ENCODE data around the gene TRAF3IP1. TPM values are rescaled to one million over a fixed set of nuclear protein-coding genes. Genes with fewer than 3 reads are reported as not detected.

TRAF3IP1 gene
- total and polyA plus RNA-seq, 2 of the 13 experiments (the other 11 are each of a cell fraction or from before 2014, with no cell fraction given): 4.1 to 12.9 TPM

GRCh38 chr2:238425979-238426567, 105.8 kb downstream of the TRAF3IP1 start:
- Histone ChIP-seq H3K4me1 (ENCODE audit: insufficient read depth, low read length) (peaks cover 42% of the 10 kb centered on the region), H4K20me1 (ENCODE audit: insufficient read depth, low read length) (peaks cover 16% of the 10 kb centered on the region), H3K9ac (ENCODE audit: insufficient read depth, low read depth, low read length) (peak overlapping the region; percentile 95), H3K79me2 (ENCODE audit: insufficient read depth, low read length) (peaks cover 40% of the 10 kb centered on the region), H3K4me3 (replicated peaks in 1 of 3; ENCODE audit: insufficient read depth in 1 of 3, low read depth in 2 of 3, low read length in 3 of 3) (peak overlapping the region; percentile 84 to 94 (median 92)), H3K27ac (ENCODE audit: extremely low read length, insufficient read depth, low read length) (peak overlapping the region; percentile 87), H3K27me3 (ENCODE audit: control insufficient read depth in 1 of 2, insufficient read depth in 2 of 2, low read length in 2 of 2) (no peaks in the 10 kb centered on the region; a peak in 1 of 5 replicates), H3K4me2 (ENCODE audit: low read depth, low read length) (peak overlapping the region; percentile 84), H3K9me3 (ENCODE audit: low read length) (no peaks in the 10 kb centered on the region), H2AFZ (ENCODE audit: low read length) (no peak overlapping the region), H3K36me3 (replicated peaks in 1 of 2; ENCODE audit: control insufficient read depth in 1 of 2, insufficient read depth in 2 of 2, low read length in 2 of 2) (peaks cover 5 to 11% of the 10 kb centered on the region in 2 experiments; a peak in 4 of 5 replicates)
- 2% methylated on average over 15 of the region's 24 CpGs for WGBS (ENCODE audit: low lambda C conversion rate)
- intact Hi-C loops (cut with micrococcal nuclease; ENCODE audit: unreplicated experiment) (no loop called here), in situ Hi-C loops (cut with HindIII; ENCODE audit: extremely low pct_ligation_motif_present, low pct_unique_long_range_greater_than_20kb) (no loop called here)
- CTCF ChIA-PET (ENCODE audit: low intra/inter-chr PET ratio, low total read pairs): interaction anchor here (1.3 kb wide), 1 partner anchor 55 kb away, joined by 3 read pairs; no protein-coding TSS in a partner anchor
- no peak for FAIRE-seq
- DNase-seq (ENCODE audit: low spot score): peak; percentile 57
- POLR2A ChIA-PET: no interaction called here
- TSS peak; percentile 99 for BruUV-seq (replicated peaks)
- ATAC-seq: peak; percentile 54
- TF ChIP-seq TIGD3 (CRISPR knock-in tag; IDR thresholded peaks at IDR 0.05; ENCODE audit: borderline replicate concordance): no peak; the same call in 1 of the 2 replicates
- TF ChIP-seq ZNF670 (CRISPR knock-in tag; IDR thresholded peaks at IDR 0.05; ENCODE audit: borderline replicate concordance): 0 out of 2 replicates have a peak, but pooled peaks have one; percentile 91
- TF ChIP-seq KLF11 (CRISPR knock-in tag; IDR thresholded peaks at IDR 0.05): 0 out of 2 replicates have a peak, but pooled peaks have one; percentile 10
- TF ChIP-seq HNRNPL (IDR thresholded peaks at IDR 0.05; ENCODE audit: low read depth, low read length): peak; percentile 89; the same call in 1 of the 2 replicates
- 0 out of 2 replicates have a peak, but pooled peaks have one; percentile 69 for TF ChIP-seq CHCHD3 (CRISPR knock-in tag; IDR thresholded peaks at IDR 0.05)
- TF ChIP-seq, protein P1, sequence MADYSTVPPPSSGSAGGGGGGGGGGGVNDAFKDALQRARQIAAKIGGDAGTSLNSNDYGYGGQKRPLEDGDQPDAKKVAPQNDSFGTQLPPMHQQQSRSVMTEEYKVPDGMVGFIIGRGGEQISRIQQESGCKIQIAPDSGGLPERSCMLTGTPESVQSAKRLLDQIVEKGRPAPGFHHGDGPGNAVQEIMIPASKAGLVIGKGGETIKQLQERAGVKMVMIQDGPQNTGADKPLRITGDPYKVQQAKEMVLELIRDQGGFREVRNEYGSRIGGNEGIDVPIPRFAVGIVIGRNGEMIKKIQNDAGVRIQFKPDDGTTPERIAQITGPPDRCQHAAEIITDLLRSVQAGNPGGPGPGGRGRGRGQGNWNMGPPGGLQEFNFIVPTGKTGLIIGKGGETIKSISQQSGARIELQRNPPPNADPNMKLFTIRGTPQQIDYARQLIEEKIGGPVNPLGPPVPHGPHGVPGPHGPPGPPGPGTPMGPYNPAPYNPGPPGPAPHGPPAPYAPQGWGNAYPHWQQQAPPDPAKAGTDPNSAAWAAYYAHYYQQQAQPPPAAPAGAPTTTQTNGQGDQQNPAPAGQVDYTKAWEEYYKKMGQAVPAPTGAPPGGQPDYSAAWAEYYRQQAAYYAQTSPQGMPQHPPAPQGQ (CRISPR knock-in tag; IDR thresholded peaks at IDR 0.05; ENCODE audit: borderline replicate concordance): peak; percentile 55; the same call in 1 of the 2 replicates
- TF ChIP-seq RNF2 (conservative IDR thresholded peaks at IDR 0.05; ENCODE audit: low read depth): no peak
- peak; percentile 20; the same call in 1 of the 2 replicates for TF ChIP-seq NFKBIZ (CRISPR knock-in tag; IDR thresholded peaks at IDR 0.05)
- TF ChIP-seq ZBTB7A (CRISPR knock-in tag; IDR thresholded peaks at IDR 0.05): peak; percentile 47; the same call in 1 of the 2 replicates
- no peak for TF ChIP-seq MTA1 (CRISPR knock-in tag; IDR thresholded peaks at IDR 0.05; ENCODE audit: borderline replicate concordance)
- 0 out of 2 replicates have a peak, but pooled peaks have one; percentile 6 for TF ChIP-seq ZNF572 (CRISPR knock-in tag; IDR thresholded peaks at IDR 0.05)
- TF ChIP-seq, protein P2, sequence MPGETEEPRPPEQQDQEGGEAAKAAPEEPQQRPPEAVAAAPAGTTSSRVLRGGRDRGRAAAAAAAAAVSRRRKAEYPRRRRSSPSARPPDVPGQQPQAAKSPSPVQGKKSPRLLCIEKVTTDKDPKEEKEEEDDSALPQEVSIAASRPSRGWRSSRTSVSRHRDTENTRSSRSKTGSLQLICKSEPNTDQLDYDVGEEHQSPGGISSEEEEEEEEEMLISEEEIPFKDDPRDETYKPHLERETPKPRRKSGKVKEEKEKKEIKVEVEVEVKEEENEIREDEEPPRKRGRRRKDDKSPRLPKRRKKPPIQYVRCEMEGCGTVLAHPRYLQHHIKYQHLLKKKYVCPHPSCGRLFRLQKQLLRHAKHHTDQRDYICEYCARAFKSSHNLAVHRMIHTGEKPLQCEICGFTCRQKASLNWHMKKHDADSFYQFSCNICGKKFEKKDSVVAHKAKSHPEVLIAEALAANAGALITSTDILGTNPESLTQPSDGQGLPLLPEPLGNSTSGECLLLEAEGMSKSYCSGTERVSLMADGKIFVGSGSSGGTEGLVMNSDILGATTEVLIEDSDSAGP (CRISPR knock-in tag; IDR thresholded peaks at IDR 0.05; ENCODE audit: borderline replicate concordance): 0 out of 2 replicates have a peak, but pooled peaks have one; percentile 75
- TF ChIP-seq MIXL1 (CRISPR knock-in tag; IDR thresholded peaks at IDR 0.05): no peak
- TF ChIP-seq PRMT3 (CRISPR knock-in tag; IDR thresholded peaks at IDR 0.05; ENCODE audit: borderline replicate concordance, low read depth): 0 out of 2 replicates have a peak, but pooled peaks have one; percentile 77
- TF ChIP-seq ZBTB20 (CRISPR knock-in tag; IDR thresholded peaks at IDR 0.05; ENCODE audit: borderline replicate concordance, low read depth): 0 out of 2 replicates have a peak, but pooled peaks have one; percentile 13
- TF ChIP-seq PTBP1 (IDR thresholded peaks at IDR 0.05; ENCODE audit: low read depth, low read length, poor library complexity, severe bottlenecking): peak; percentile 56
- TF ChIP-seq KDM2A (CRISPR knock-in tag; IDR thresholded peaks at IDR 0.05; ENCODE audit: borderline replicate concordance, low read depth): peak; percentile 14
- peak; percentile 70 for TF ChIP-seq TEAD3 (CRISPR knock-in tag; optimal IDR thresholded peaks at IDR 0.05; ENCODE audit: borderline replicate concordance)
- TF ChIP-seq GABPA (IDR thresholded peaks at IDR 0.05; ENCODE audit: low read depth, low read length): 0 out of 2 replicates have a peak, but pooled peaks have one; percentile 12
- TF ChIP-seq GABPA (CRISPR knock-in tag; IDR thresholded peaks at IDR 0.05; ENCODE audit: low read depth): peak; percentile 22
